HG02852 (cell line): ENCODE data around the gene FARP1.
A peak's percentile ranks its signal among the peaks of the same experiment; 100 is the strongest.

Experiments used
- ATAC-seq: cut with Tn5 transposase; IDR thresholded peaks from one replicate; pipeline ENCODE4 v1.9.1; 2021; ENCODE audit warnings: mild to moderate bottlenecking, moderate library complexity; ENCODE audit not compliant: unreplicated experiment

Gene FARP1

GRCh38 chr13:98134901-98135300 is 8.0 kb upstream of the FARP1 start:
- no peak for ATAC-seq

GRCh38 chr13:98141091-98141490 is 1.8 kb upstream of the FARP1 start:
- ATAC-seq, result no peak

GRCh38 chr13:98141509-98142379 is 1.1 kb upstream of the FARP1 start:
- no peak for ATAC-seq

GRCh38 chr13:98143157-98143553 is 261 bp downstream of the FARP1 start:
- peak; percentile 30 for ATAC-seq

GRCh38 chr13:98143601-98144026 is 720 bp downstream of the FARP1 start:
- peak; percentile 13 for ATAC-seq

- ATAC-seq, result no peak
Measured at GRCh38 chr13:98144027-98144741, 1.3 kb downstream of the FARP1 start.

- no peak for ATAC-seq
Measured at GRCh38 chr13:98144801-98145350, 2.0 kb downstream of the FARP1 start.

GRCh38 chr13:98147521-98147920 is 4.6 kb downstream of the FARP1 start:
- no peak for ATAC-seq

GRCh38 chr13:98150832-98151479 is 8.1 kb downstream of the FARP1 start:
- no peak for ATAC-seq

- ATAC-seq, result no peak
Measured at GRCh38 chr13:98155475-98156109, 12.7 kb downstream of the FARP1 start.

- no peak for ATAC-seq
Measured at GRCh38 chr13:98156259-98156658, 13.4 kb downstream of the FARP1 start.

GRCh38 chr13:98157188-98157587 is 14.3 kb downstream of the FARP1 start:
- ATAC-seq, result no peak

- ATAC-seq, result no peak
Measured at GRCh38 chr13:98157609-98158008, 14.7 kb downstream of the FARP1 start.

GRCh38 chr13:98158172-98158899 is 15.4 kb downstream of the FARP1 start:
- ATAC-seq, result no peak

GRCh38 chr13:98162935-98163334 is 20.0 kb downstream of the FARP1 start:
- no peak for ATAC-seq

GRCh38 chr13:98169331-98169730 is 26.4 kb downstream of the FARP1 start:
- ATAC-seq, result no peak

- no peak for ATAC-seq
Measured at GRCh38 chr13:98171900-98172589, 29.2 kb downstream of the FARP1 start.

GRCh38 chr13:98172590-98173422 is 29.9 kb downstream of the FARP1 start:
- ATAC-seq, result no peak
